Measurements from ENCODE around the gene ATP13A3. TPM values are rescaled to one million over a fixed set of nuclear protein-coding genes. Genes with fewer than 3 reads are reported as not detected.

Gene ATP13A3
- total RNA-seq, 1 experiment from 2014 or later = 119 TPM

DNA sequence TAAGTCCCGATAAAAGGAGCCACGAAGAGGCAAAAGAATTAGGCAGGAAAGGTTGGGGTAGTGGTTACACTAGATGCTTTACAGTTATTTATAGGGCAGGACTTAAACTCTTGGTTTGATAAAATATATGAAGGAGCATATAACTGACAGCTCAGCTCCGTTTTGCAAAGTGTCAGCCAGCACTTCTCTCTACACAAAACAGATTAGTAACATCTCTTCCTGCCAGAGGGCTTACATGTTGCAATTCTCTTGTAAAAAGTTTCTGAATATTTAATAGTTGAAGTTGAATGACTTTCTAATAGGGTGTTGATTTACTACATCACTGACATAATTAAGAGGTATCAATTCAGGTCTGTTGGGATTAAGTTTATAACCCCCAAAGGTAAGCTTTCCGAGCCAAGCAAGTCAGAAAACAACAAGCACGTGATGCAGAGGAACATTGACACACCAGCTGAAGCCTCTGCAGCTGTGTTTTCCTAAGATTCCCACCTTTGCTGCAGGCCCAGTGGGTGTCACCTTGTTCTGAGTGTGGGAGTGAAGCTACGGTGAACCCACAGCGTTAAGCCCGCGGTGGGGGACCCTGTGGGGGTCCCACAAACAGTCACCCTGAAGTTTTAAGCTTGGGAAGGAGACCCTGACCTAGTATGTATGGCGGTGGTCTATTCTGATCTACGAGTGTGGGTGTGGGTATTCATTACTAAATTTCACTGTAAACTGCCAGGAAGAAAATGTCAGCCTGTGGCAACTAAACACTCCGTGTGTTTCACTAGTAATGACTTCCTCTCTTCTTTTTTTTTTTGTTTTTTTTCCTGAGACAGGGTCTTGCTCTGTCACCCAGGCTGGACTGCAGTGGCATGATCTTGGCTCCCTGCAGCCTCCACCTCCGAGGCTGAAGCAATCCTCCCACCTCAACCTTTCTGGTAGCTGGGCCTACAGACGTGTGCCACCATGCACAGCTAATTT, 22.0 kb upstream of the ATP13A3 start:
- no peak for DNase-seq (ENCODE audit: unreplicated experiment)
- CTCF ChIA-PET = interaction anchor here (0.6 to 1.1 kb wide), 4 partner anchors 9 to 617 kb away, joined by 3 read pairs; no protein-coding TSS in a partner anchor
- POLR2A ChIA-PET = no interaction called here

DNA sequence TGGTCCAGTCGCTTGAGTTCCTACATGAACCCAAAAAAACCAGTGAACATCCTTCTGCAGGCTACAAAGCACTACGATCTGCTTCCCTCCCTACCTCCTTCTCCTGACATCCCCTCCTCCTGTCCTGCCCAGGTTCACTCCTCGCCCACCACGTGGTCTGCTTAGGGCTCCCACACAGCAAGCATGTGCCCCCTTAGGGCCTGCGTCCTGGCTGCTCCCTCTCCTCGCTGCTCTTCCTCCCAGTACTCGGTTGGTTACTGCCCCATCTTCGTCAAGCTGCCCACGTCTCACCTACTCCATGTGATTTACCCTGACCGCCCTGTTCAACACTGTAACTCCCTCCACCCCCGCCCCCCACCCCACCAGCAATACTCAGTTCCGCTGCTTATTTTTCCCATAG, 20.8 kb upstream of the ATP13A3 start:
- ChIA-PET POLR2A (no interaction called here), CTCF (no interaction called here)
- intact Hi-C loops (cut with micrococcal nuclease) = no loop called here
- Mint-ChIP-seq H3K9me3 (ENCODE audit: unreplicated experiment) (no peaks in the 10 kb centered on the region), H3K27me3 (ENCODE audit: insufficient read depth, unreplicated experiment) (no peaks in the 10 kb centered on the region), H3K36me3 (ENCODE audit: insufficient read depth, unreplicated experiment) (no peaks in the 10 kb centered on the region), H3K27ac (ENCODE audit: low read depth, unreplicated experiment) (no peak overlapping the region), H3K4me1 (ENCODE audit: insufficient read depth, unreplicated experiment) (no peaks in the 10 kb centered on the region), H3K4me3 (ENCODE audit: unreplicated experiment) (no peak overlapping the region)
- DNase-seq (ENCODE audit: unreplicated experiment) = no peak
- no TSS peak for BruUV-seq (replicated peaks)
- TF ChIP-seq, protein P1, sequence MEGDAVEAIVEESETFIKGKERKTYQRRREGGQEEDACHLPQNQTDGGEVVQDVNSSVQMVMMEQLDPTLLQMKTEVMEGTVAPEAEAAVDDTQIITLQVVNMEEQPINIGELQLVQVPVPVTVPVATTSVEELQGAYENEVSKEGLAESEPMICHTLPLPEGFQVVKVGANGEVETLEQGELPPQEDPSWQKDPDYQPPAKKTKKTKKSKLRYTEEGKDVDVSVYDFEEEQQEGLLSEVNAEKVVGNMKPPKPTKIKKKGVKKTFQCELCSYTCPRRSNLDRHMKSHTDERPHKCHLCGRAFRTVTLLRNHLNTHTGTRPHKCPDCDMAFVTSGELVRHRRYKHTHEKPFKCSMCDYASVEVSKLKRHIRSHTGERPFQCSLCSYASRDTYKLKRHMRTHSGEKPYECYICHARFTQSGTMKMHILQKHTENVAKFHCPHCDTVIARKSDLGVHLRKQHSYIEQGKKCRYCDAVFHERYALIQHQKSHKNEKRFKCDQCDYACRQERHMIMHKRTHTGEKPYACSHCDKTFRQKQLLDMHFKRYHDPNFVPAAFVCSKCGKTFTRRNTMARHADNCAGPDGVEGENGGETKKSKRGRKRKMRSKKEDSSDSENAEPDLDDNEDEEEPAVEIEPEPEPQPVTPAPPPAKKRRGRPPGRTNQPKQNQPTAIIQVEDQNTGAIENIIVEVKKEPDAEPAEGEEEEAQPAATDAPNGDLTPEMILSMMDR (IDR thresholded peaks at IDR 0.05; ENCODE audit: unreplicated experiment) = no peak

More for the DNA sequence above, 22.0 kb upstream of the ATP13A3 start:
- Mint-ChIP-seq H3K27ac (ENCODE audit: low read depth, unreplicated experiment) (no peak overlapping the region), H3K36me3 (ENCODE audit: insufficient read depth, unreplicated experiment) (no peaks in the 10 kb centered on the region), H3K4me1 (ENCODE audit: insufficient read depth, unreplicated experiment) (no peaks in the 10 kb centered on the region), H3K9me3 (ENCODE audit: unreplicated experiment) (no peaks in the 10 kb centered on the region), H3K27me3 (ENCODE audit: insufficient read depth, unreplicated experiment) (no peaks in the 10 kb centered on the region), H3K4me3 (ENCODE audit: unreplicated experiment) (no peak overlapping the region)
- BruUV-seq (replicated peaks) = no TSS peak
- intact Hi-C loops (cut with micrococcal nuclease) = no loop called here
- TF ChIP-seq, protein P1 (IDR thresholded peaks at IDR 0.05; ENCODE audit: unreplicated experiment) = no peak

DNA sequence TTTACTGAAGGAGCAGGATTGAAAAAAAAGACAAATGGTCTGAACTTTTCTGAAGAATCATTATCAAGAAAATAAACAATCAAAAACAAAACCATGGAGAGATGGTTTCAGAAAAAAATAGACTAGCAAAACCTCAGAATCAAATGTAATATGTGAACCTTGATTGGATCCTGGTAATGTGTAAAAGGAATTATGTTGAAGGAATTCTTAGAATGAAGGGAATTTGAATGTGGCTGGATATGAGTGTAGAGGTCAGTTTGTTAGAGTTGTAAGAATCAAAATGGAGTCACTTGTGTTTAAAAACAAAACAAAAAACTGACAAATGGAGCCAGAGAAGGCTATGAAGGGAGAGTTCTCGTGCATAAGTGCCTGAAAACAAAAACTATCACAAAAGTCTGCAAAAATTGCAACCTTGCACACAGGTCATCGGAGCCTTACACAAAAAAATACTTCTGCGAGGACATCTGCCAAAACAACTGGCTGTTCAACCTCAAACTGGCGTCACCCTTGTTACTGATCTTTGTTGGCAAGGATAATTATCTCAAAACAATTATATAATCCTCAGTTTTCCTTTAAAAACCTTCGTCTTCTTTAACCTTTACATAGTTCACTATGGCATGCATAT, 19.1 kb upstream of the ATP13A3 start:
- no peak for DNase-seq (ENCODE audit: unreplicated experiment)
- BruUV-seq (replicated peaks) = no TSS peak
- intact Hi-C loops (cut with micrococcal nuclease) = no loop called here
- no peaks in the 10 kb centered on the region for H3K36me3 Mint-ChIP-seq (ENCODE audit: insufficient read depth, unreplicated experiment)
- no peaks in the 10 kb centered on the region for H3K9me3 Mint-ChIP-seq (ENCODE audit: unreplicated experiment)
- TF ChIP-seq, protein P1 (IDR thresholded peaks at IDR 0.05; ENCODE audit: unreplicated experiment) = no peak
- H3K4me3 Mint-ChIP-seq (ENCODE audit: unreplicated experiment) = no peak overlapping the region
- CTCF ChIA-PET = no interaction called here
- POLR2A ChIA-PET = interaction anchor here (1.7 kb wide), 1 partner anchor 10 kb away, joined by 7 read pairs; no protein-coding TSS in a partner anchor
- H3K27me3 Mint-ChIP-seq (ENCODE audit: insufficient read depth, unreplicated experiment) = no peaks in the 10 kb centered on the region
- no peaks in the 10 kb centered on the region for H3K4me1 Mint-ChIP-seq (ENCODE audit: insufficient read depth, unreplicated experiment)
- H3K27ac Mint-ChIP-seq (ENCODE audit: low read depth, unreplicated experiment) = no peak overlapping the region

DNA sequence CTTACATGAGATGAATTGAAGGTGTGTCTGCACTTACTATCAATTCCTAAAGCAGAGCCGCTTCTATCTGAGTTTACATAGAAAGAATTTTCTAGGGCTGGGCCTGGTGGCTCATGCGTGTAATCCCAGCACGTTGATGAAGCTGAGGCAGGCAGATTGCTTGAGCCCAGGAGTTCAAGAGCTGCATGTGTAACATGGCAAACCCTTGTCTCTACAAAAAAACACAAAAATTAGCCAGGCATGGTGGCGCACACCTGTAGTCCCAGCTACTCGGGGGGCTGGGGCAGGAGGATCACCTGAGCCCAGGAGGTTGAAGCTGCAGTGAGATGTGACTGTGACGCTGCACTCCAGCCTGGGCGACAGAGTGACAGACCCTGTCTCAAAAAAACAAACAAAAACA, 18.1 kb upstream of the ATP13A3 start:
- H3K27me3 Mint-ChIP-seq (ENCODE audit: insufficient read depth, unreplicated experiment) = no peaks in the 10 kb centered on the region
- H3K27ac Mint-ChIP-seq (ENCODE audit: low read depth, unreplicated experiment) = no peak overlapping the region
- no peaks in the 10 kb centered on the region for H3K9me3 Mint-ChIP-seq (ENCODE audit: unreplicated experiment)
- DNase-seq (ENCODE audit: unreplicated experiment) = no peak
- ChIA-PET POLR2A (interaction anchor here (1.2 to 1.7 kb wide), 3 partner anchors 9 to 19 kb away, joined by 3 to 7 read pairs (median 3); no protein-coding TSS in a partner anchor), CTCF (interaction anchor here (0.6 to 1.0 kb wide), 2 partner anchors 15 to 16 kb away, joined by 3 to 4 read pairs; no protein-coding TSS in a partner anchor)
- TF ChIP-seq, protein P1 (IDR thresholded peaks at IDR 0.05; ENCODE audit: unreplicated experiment) = no peak
- intact Hi-C loops (cut with micrococcal nuclease) = no loop called here
- no peaks in the 10 kb centered on the region for H3K36me3 Mint-ChIP-seq (ENCODE audit: insufficient read depth, unreplicated experiment)
- no peaks in the 10 kb centered on the region for H3K4me1 Mint-ChIP-seq (ENCODE audit: insufficient read depth, unreplicated experiment)
- BruUV-seq (replicated peaks) = no TSS peak
- no peak overlapping the region for H3K4me3 Mint-ChIP-seq (ENCODE audit: unreplicated experiment)

Measured in MCF 10A (cell line).